SK-N-MC (cell line): ENCODE measurements around the gene SRD5A2.

Experiments used
- EZH2 ChIP-seq: fragments of 200-600 bp; sonication (generic); IDR thresholded peaks from one replicate; pipeline ENCODE4 v1.6.1; 2017; ENCODE audit warnings: antibody characterized with exemption
- FOXP2 ChIP-seq: optimal IDR thresholded peaks from 2 replicates; pipeline ENCODE3; 2011; ENCODE audit warnings: mild to moderate bottlenecking, moderate library complexity; ENCODE audit not compliant: insufficient read depth; ENCODE audit errors: extremely low read length, control extremely low read depth
- POLR2AphosphoS5 ChIP-seq: IDR thresholded peaks from 2 replicates; pipeline ENCODE4 v1.6.1; 2012; ENCODE audit warnings: mild to moderate bottlenecking, low read depth, low read length, borderline replicate concordance

GRCh38 chr2:31504311-31504710 lies 76.4 kb downstream of the SRD5A2 start:
- TF ChIP-seq POLR2AphosphoS5 (no peak), EZH2 (no peak), FOXP2 (no peak)
